ENCODE results near the gene FGF3.

FGF3 gene

DNA sequence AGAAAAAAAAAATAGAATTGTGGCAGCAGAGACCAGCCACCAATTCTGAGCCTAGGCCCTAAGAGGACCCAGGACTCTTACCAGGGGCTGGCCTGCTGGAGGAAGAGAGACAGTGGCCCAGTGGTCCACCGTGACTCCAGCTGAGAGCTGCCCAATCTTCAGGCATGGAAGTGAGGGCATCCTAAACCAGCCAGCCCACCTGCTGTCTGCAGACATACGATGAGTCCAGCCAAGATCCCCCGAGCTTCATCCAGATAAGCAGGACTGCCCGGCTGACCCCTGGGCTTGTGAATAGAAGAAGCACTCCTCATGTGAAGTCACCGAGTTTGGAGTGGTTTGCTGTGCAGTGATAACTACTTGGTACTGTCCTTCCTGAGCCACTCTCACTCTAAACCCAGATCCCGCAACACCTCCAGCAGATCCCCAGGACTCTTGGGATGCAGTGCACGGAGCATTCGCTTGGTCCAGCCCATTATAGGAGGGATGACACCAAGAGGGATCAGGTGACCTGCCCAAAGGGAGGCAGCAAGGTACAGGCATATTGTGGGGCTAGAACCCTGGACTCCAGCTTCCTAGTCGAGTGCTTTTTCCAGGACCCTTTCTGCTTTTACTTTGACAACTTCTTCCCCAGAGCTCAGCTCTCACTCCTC lies 41.7 kb upstream of the FGF3 start:
- DNase-seq (ENCODE audit: low spot score in 2 of 2) (no peak), ATAC-seq (ENCODE audit: low read depth) (no peak)
- Mint-ChIP-seq H3K4me3 (no peak overlapping the region), H3K4me1 (peaks cover 4% of the 10 kb centered on the region), H3K27ac (no peak overlapping the region), H3K27me3 (peaks cover 10% of the 10 kb centered on the region), H3K36me3 (no peaks in the 10 kb centered on the region), H3K9me3 (peaks cover 3% of the 10 kb centered on the region)

DNA sequence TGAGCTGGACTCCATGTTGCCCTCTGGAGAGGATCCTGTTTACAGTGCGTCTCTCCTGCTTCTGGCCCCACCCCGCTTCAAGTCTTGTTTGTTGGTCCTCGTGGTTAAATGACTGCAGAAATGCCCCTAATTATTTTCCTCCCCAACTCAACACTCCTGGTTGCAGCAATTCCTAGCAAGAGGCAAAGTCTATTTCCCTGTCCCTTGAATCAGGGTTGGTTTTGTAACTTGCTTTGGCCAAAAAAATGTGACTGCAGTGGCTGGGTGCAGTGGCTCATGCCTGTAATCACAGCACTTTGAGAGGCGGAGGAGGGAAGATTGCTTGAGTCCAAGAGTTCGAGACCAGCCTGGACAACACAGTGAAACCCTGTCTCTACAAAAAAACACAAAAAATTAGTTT lies 41.0 kb upstream of the FGF3 start:
- peaks cover 3% of the 10 kb centered on the region for H3K9me3 Mint-ChIP-seq
- peaks cover 10% of the 10 kb centered on the region for H3K27me3 Mint-ChIP-seq
- no peak for ATAC-seq (ENCODE audit: low read depth)

DNA sequence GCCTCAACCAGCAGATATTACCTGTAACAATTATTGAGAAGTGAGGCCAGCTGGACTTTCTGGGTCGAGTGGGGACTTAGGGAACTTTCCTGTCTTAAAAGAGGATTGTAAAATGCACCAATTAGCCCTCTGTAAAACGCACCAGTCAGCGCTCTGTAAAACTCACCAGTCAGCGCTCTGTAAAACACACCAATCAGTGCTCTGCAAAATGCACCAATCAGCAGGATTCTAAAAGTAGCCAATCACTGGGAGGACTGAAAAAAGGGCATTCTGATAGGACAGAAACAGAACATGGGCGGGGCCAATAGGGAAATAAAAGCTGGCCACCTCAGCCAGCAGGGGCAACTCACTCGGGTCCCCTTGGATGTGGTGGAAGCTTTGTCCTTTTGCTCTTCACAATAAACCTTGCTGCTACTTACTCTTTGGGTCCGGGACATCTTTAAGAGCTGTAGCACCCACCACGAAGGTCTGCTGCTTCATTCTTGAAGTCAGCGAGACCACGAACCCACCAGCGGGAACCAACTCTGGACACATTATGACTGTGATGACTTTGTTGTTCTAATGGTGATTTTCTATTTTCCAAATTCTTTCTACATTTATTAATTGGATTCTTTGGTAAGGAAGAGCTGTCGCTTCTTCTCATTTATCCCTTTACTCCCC lies 40.2 kb upstream of the FGF3 start:
- H3K27me3 Mint-ChIP-seq = peaks cover 8% of the 10 kb centered on the region
- peaks cover 4% of the 10 kb centered on the region for H3K4me1 Mint-ChIP-seq
- H3K36me3 Mint-ChIP-seq = peaks cover 2% of the 10 kb centered on the region
- H3K4me3 Mint-ChIP-seq = no peak overlapping the region
- ATAC-seq (ENCODE audit: low read depth) (no peak), DNase-seq (ENCODE audit: low spot score in 2 of 2) (no peak)
- no peak overlapping the region for H3K27ac Mint-ChIP-seq
- peaks cover 3% of the 10 kb centered on the region for H3K9me3 Mint-ChIP-seq

More for the DNA sequence above, 41.0 kb upstream of the FGF3 start:
- Mint-ChIP-seq H3K4me1 (peaks cover 4% of the 10 kb centered on the region), H3K36me3 (no peaks in the 10 kb centered on the region), H3K27ac (no peak overlapping the region), H3K4me3 (no peak overlapping the region)
- DNase-seq (ENCODE audit: low spot score in 2 of 2) = no peak

DNA sequence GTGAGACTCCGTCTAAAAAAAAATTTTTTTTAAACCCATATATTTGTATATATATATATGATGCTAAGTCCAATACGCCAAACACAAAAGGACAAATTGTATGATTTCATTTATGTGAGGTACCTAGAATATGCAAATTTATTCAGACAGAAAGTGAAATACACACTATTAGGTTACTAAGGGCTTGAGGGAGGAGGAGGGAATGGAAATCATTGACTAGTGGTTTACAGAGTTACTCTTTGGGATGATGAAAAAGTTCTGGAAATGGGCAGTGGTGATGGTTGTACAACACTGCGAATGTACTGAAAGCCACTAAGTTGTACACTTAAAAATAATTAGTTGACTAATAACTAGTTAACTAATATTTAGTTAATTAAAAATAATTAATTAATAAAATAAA lies 36.2 kb upstream of the FGF3 start:
- Mint-ChIP-seq H3K27me3 (peaks cover 6% of the 10 kb centered on the region), H3K36me3 (peaks cover 2% of the 10 kb centered on the region), H3K27ac (no peak overlapping the region), H3K4me3 (no peak overlapping the region), H3K9me3 (peaks cover 3% of the 10 kb centered on the region), H3K4me1 (peaks cover 4% of the 10 kb centered on the region)
- no peak for ATAC-seq (ENCODE audit: low read depth)
- DNase-seq (ENCODE audit: low spot score in 2 of 2) = no peak

DNA sequence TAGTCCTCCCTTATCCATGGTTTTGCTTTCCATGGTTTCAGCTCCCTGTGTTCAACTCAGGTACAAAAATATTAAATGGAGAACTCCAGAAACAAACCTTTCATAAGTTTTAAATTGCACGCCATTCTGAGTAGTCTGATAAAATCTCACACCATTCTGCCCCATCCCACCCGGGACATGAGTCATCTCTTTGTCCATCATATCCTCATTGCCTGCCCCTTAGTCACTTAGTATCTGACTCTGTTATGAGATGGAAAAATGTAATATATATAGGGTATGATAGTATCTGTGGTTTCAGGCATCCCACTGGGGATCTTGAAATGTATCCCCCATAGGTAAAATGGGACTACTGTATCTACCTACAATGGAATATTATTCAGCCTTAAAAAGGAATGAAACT lies 35.5 kb upstream of the FGF3 start:
- Mint-ChIP-seq H3K36me3 (peaks cover 2% of the 10 kb centered on the region), H3K9me3 (peaks cover 3% of the 10 kb centered on the region), H3K27ac (no peak overlapping the region), H3K4me3 (no peak overlapping the region), H3K4me1 (peaks cover 4% of the 10 kb centered on the region), H3K27me3 (peaks cover 6% of the 10 kb centered on the region)
- no peak for ATAC-seq (ENCODE audit: low read depth)
- DNase-seq (ENCODE audit: low spot score in 2 of 2) = no peak

DNA sequence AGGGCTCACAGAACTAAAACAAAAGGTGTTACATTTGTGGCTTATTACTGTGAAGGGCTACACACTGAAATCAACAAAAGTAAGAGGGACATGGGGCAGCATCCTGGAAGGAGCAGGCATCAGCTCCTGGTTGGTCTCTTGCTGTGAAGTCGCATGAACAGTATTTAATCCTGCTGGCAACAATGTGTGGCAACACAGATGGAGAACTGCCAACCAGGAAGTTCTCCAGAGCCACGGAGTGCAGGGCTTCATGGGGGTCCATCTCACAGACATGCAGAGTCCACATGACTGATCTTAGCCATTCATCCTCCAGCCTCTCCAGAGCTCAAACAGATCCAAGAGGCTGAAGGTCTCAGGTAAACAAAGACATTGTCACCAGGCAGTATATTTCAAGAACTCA lies 32.8 kb upstream of the FGF3 start:
- ATAC-seq (ENCODE audit: low read depth) (no peak), DNase-seq (ENCODE audit: low spot score in 2 of 2) (no peak)
- Mint-ChIP-seq H3K27me3 (peaks cover 7% of the 10 kb centered on the region), H3K4me1 (no peaks in the 10 kb centered on the region), H3K4me3 (no peak overlapping the region), H3K9me3 (peaks cover 3% of the 10 kb centered on the region), H3K27ac (no peak overlapping the region), H3K36me3 (peaks cover 2% of the 10 kb centered on the region)

- no peak overlapping the region for H3K4me3 Mint-ChIP-seq
- ATAC-seq (ENCODE audit: low read depth) (no peak), DNase-seq (ENCODE audit: low spot score in 2 of 2) (no peak)
- no peak overlapping the region for H3K27ac Mint-ChIP-seq
- peaks cover 5% of the 10 kb centered on the region for H3K27me3 Mint-ChIP-seq
- no peaks in the 10 kb centered on the region for H3K4me1 Mint-ChIP-seq
- peaks cover 3% of the 10 kb centered on the region for H3K9me3 Mint-ChIP-seq
- H3K36me3 Mint-ChIP-seq = no peaks in the 10 kb centered on the region
Measured at GRCh38 chr11:69848201-69848600, 29.0 kb upstream of the FGF3 start.

DNA sequence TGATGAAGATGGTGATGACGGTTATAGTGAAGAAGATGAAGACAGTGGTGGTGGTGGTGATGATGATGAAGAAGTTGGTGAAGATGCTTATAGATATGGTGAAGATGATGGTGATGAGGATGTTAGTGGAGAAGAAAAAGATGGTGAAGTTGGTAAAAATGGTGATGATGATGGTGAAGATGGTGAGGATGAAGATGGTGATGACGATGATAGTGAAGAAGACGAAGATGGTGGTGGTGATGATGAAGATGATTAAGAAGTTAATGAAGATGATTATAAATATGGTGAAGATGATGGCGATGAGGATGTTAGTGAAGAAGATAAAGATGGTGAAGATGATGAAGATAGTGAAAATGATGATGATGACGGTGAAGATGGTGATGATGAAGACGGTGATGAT lies 25.2 kb upstream of the FGF3 start:
- Mint-ChIP-seq H3K36me3 (peaks cover 1% of the 10 kb centered on the region), H3K9me3 (peaks cover 7% of the 10 kb centered on the region), H3K4me1 (peaks cover 5% of the 10 kb centered on the region)

GRCh38 chr11:69843529-69843921 lies 24.3 kb upstream of the FGF3 start:
- Mint-ChIP-seq H3K27me3 (peaks cover 8% of the 10 kb centered on the region), H3K4me1 (peaks cover 5% of the 10 kb centered on the region), H3K36me3 (peaks cover 1% of the 10 kb centered on the region), H3K9me3 (peaks cover 5% of the 10 kb centered on the region), H3K4me3 (no peak overlapping the region), H3K27ac (no peak overlapping the region)
- DNase-seq (ENCODE audit: low spot score in 2 of 2) (no peak), ATAC-seq (ENCODE audit: low read depth) (no peak)

More for the DNA sequence above, 25.2 kb upstream of the FGF3 start:
- DNase-seq (ENCODE audit: low spot score in 2 of 2) (no peak), ATAC-seq (ENCODE audit: low read depth) (no peak)
- H3K27ac Mint-ChIP-seq = no peak overlapping the region
- H3K27me3 Mint-ChIP-seq = peaks cover 10% of the 10 kb centered on the region
- H3K4me3 Mint-ChIP-seq = no peak overlapping the region

DNA sequence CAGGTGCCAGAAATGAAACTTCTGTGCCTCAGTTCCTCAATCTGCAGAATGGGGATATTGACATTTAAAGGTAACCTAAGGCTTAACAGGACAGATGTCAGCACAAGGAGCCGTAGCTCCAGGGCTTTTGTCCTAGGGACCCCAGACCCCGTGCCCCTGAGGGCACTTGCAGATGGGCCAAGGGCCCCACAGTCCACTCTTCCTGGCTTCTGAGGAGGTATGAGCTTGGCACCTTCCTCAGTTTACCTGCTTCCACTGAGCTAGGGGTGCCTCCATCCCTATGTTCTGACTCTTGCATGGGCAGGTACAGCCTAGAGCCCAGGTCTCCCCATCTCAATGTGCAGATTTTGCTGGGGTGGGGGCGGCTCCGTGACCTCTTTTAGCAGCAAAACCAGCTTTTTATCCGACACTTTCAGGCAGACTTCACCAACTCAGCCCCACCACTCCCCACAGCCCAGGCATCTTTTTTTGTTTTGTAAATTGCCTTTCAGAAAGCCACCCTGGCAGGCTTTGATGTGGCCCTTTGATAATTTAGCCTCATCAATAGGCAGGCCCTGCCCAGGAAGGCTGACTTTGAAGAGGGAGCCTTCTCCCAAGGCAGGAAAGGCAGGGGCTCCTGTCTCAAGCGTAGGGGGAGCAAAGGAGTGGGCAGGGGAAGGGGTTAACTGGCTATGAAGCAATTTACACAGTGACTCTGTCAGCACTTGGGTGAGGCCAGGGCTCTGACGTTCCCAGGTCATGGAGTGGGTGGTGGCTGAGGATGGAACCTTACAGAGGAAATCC lies 23.7 kb upstream of the FGF3 start:
- no peak overlapping the region for H3K27ac Mint-ChIP-seq
- no peak for DNase-seq (ENCODE audit: low spot score in 2 of 2)
- ATAC-seq (ENCODE audit: low read depth) = no peak
- peaks cover 5% of the 10 kb centered on the region for H3K4me1 Mint-ChIP-seq
- peaks cover 1% of the 10 kb centered on the region for H3K36me3 Mint-ChIP-seq
- no peak overlapping the region for H3K4me3 Mint-ChIP-seq
- H3K9me3 Mint-ChIP-seq = peaks cover 5% of the 10 kb centered on the region
- H3K27me3 Mint-ChIP-seq = peaks cover 9% of the 10 kb centered on the region

GRCh38 chr11:69841859-69842698 lies 22.9 kb upstream of the FGF3 start:
- Mint-ChIP-seq H3K4me1 (peaks cover 5% of the 10 kb centered on the region), H3K27ac (no peak overlapping the region), H3K9me3 (peaks cover 5% of the 10 kb centered on the region), H3K36me3 (peaks cover 1% of the 10 kb centered on the region), H3K27me3 (peaks cover 9% of the 10 kb centered on the region), H3K4me3 (no peak overlapping the region)
- no peak for ATAC-seq (ENCODE audit: low read depth)
- no peak for DNase-seq (ENCODE audit: low spot score in 2 of 2)

DNA sequence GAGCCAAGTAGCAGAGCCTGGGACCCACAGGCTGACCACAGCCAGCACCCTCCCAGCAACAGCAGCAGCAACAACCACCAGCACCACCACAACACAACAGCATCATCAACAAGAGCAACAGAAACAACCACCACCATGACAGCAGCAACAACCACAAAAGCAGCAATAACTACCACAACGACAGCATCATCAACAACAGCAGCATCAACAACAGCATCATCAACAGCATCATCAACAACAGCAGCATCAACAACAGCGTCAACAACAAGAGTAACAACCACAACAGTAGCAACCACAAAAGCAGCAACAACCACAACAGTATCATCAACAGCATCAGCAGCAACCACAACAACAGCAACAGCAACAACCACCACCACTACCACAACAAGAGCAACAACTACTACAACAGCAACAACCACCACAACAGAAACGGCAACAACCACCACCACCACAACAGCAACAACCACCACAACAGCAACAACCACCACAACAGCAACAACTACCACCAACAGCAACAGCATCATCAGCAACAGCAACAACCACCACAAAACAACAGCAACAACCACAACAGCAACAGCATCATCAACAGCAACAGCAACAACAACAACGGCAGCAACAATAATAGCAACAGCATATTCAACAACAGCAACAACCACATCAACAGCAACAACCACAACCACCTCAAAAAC lies 22.1 kb upstream of the FGF3 start:
- peaks cover 1% of the 10 kb centered on the region for H3K36me3 Mint-ChIP-seq
- H3K4me3 Mint-ChIP-seq = no peak overlapping the region
- H3K27ac Mint-ChIP-seq = no peak overlapping the region
- ATAC-seq (ENCODE audit: low read depth) (no peak), DNase-seq (ENCODE audit: low spot score in 2 of 2) (no peak)
- peaks cover 5% of the 10 kb centered on the region for H3K9me3 Mint-ChIP-seq
- H3K4me1 Mint-ChIP-seq = peaks cover 5% of the 10 kb centered on the region
- peaks cover 11% of the 10 kb centered on the region for H3K27me3 Mint-ChIP-seq

- Mint-ChIP-seq H3K27me3 (peaks cover 15% of the 10 kb centered on the region), H3K27ac (no peak overlapping the region), H3K4me3 (no peak overlapping the region), H3K4me1 (peaks cover 5% of the 10 kb centered on the region), H3K9me3 (peaks cover 5% of the 10 kb centered on the region), H3K36me3 (peaks cover 1% of the 10 kb centered on the region)
- DNase-seq (ENCODE audit: low spot score in 2 of 2) = no peak
- no peak for ATAC-seq (ENCODE audit: low read depth)
Measured at GRCh38 chr11:69840371-69841169, 21.4 kb upstream of the FGF3 start.

All from memory B cell (primary cell).